ENCODE results near the gene APMAP.

GRCh38 chr20:25018841-25019240 is 26.3 kb upstream of the APMAP start:
- TF ChIP-seq EZH2 (IDR thresholded peaks at IDR 0.05; ENCODE audit: borderline replicate concordance, low read length) (no peak), CTCF (IDR thresholded peaks at IDR 0.05; ENCODE audit: low read length) (no peak)

Measured in OCI-LY1 (cell line).